ENCODE measurements around the gene PAQR4.
"Not testable (repeated sequence)": the region's sequence is repeated elsewhere in the genome, so short reads cannot be mapped to it uniquely, and the experiment has no call there.

The PAQR4 gene

GRCh38 chr16:2968738-2969544 lies at the start of gene PAQR4:
TSS of gene PAQR4 (plus strand) at chr16:2969348. CDS start at chr16:2969675, 327 bp downstream.
- peak; percentile 58 for DNase-seq (ENCODE audit: low read depth)

GRCh38 chr16:2919511-2920255 lies 49.5 kb upstream of the PAQR4 start:
- peak; percentile 83 for DNase-seq (ENCODE audit: low read depth)

- DNase-seq (ENCODE audit: low read depth) = no peak
Measured at GRCh38 chr16:2923481-2923880, 45.7 kb upstream of the PAQR4 start.

DNA sequence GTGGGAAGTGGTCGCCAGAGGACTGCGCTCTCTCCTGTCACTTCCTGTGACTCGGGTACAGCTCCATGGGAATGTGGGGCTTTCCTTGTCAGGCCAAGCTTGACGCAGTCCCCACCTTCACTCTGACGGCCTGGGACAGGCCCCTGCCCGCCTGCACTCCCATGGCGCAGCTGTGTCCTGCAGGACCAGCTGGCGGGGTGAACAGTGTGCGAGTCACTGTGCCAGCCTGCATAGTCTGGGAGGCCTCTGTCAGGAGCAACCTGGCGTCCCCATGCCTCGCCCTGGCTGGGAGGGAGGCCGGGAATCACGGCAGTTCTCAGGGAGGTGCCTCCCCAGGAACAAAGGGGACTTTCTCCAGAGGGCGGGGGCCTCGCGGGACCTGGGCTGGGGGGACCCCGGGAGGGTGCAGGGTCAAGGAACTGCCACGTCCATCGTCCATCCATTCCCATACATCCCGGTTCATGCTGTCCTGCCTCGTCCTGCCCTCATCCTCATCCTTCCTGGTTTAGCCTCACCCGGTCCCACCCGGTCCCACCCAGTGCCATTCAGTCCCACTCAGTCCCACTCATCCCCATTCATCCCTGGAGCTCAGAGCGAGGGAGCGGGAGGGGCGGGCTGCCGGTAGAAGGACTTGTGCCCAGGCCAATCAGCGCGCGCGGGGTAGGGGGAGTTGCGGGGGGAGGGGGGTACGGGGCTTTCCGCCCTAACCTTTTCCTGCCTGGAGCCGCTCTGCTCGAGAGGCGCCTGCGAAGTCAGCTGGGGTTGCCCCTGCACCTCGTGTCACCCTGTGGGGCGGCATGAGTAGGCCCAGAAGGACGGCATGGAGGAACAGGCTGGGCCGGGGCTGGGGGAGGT lies 44.0 kb upstream of the PAQR4 start:
- DNase-seq (ENCODE audit: low read depth) = no peak

- no peak for DNase-seq (ENCODE audit: low read depth)
Measured at GRCh38 chr16:2925951-2926649, 43.0 kb upstream of the PAQR4 start.

GRCh38 chr16:2926650-2926999 lies 42.5 kb upstream of the PAQR4 start:
- DNase-seq (ENCODE audit: low read depth) = no peak

- peak; percentile 76 for DNase-seq (ENCODE audit: low read depth)
Measured at GRCh38 chr16:2927010-2927646, 42.0 kb upstream of the PAQR4 start.

GRCh38 chr16:2928151-2928550 lies 41.0 kb upstream of the PAQR4 start:
- not testable (repeated sequence) for DNase-seq (ENCODE audit: low read depth)

GRCh38 chr16:2928796-2929195 lies 40.4 kb upstream of the PAQR4 start:
- no peak for DNase-seq (ENCODE audit: low read depth)

DNA sequence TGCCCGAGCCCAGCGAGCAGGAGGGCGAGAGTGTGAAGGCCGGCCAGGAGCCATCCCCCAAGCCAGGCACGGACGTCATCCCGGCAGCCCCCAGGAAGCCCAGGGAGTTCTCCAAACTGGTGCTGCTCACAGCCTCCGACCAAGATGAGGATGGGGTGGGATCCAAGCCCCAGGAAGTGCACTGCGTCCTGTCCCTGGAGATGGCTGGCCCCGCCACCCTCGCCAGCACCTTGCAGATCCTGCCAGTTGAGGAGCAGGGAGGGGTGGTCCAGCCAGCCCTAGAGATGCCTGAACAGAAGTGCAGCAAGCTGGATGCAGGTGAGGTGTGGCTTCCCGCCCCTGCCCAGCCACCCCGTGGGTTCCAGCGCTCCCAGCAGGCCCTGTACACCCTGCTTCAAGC lies 39.5 kb upstream of the PAQR4 start:
- no peak for DNase-seq (ENCODE audit: low read depth)

GRCh38 chr16:2930236-2930635 lies 38.9 kb upstream of the PAQR4 start:
- DNase-seq (ENCODE audit: low read depth) = no peak

GRCh38 chr16:2931231-2931914 lies 37.8 kb upstream of the PAQR4 start:
- DNase-seq (ENCODE audit: low read depth) = not testable (repeated sequence)

DNA sequence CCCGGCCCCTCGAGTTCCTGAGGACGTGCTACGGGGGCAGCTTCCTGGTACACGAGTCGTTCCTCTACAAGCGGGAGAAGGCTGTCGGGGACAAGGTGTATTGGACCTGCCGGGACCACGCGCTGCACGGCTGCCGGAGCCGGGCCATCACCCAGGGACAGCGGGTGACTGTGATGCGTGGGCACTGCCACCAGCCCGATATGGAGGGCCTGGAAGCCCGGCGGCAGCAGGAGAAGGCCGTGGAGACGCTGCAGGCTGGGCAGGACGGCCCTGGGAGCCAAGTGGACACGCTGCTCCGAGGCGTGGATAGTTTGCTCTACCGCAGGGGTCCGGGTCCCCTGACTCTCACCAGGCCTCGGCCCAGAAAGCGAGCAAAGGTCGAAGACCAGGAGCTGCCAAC lies 36.0 kb upstream of the PAQR4 start:
- no peak for DNase-seq (ENCODE audit: low read depth)

DNA sequence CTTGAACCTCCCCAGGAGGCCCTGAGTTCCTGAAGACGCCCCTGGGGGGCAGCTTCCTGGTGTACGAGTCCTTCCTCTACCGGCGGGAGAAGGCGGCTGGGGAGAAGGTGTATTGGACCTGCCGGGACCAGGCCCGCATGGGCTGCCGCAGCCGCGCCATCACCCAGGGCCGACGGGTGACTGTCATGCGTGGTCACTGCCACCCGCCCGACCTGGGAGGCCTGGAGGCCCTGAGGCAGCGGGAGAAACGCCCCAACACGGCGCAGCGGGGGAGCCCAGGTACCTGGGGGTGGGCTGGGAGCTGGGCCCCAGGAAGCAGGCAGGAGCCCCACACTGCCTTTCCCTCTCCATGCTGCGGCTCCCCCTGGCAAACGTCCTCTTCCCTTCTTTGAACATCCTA lies 35.4 kb upstream of the PAQR4 start:
- DNase-seq (ENCODE audit: low read depth) = no peak

DNA sequence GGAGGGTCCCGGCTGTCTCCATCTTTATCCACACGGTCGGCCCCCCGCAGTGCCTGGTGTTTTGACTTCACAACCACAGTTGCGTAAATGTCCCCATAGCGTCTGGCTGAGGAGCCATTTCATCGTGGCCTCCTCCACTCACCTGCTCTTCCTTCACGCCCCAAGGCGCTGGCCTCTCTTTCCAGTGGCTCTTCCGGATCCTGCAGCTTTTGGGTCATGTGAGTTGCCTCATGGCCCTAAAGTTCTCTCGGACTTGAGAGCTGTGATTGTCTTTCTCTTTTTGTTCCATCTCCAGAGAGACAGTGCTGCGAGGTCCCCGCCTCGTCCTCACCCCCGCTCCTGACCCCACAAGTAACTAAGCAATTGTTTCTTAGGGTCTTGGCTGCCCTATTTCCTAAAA lies 34.7 kb upstream of the PAQR4 start:
- DNase-seq (ENCODE audit: low read depth) = no peak

DNA sequence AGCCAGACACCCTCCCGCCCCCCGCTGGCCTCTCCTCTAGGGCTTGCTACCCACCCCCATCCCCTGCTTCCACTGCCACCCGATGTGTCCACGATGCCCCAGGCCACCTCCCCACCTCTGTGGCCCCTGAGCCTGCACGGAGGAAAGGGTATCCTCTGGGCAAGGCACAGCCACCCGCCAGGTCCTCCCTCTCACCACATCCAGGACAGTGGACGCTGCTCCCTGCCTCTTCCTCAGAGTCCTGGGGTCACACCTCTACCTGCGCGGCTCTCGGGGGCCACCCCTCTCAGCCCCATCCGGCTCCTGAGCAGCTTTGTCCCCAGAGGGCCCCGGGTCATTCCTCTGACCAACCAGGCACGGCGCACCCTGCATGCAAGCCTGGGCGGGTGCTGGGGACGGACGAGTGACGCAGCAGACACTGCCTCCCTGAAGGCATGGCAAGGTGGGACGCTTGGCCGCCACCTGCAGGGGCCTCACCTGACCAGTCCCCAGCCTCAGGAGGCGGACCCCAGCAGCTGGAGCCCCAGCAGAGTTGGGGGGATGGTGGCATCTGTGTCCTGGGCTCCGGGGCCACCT lies 32.6 kb upstream of the PAQR4 start:
- no peak for DNase-seq (ENCODE audit: low read depth)

GRCh38 chr16:2937170-2937569 lies 32.0 kb upstream of the PAQR4 start:
- no peak for DNase-seq (ENCODE audit: low read depth)

GRCh38 chr16:2938206-2938605 lies 30.9 kb upstream of the PAQR4 start:
- no peak for DNase-seq (ENCODE audit: low read depth)

GRCh38 chr16:2939968-2940367 lies 29.2 kb upstream of the PAQR4 start:
- no peak for DNase-seq (ENCODE audit: low read depth)

- no peak for DNase-seq (ENCODE audit: low read depth)
Measured at GRCh38 chr16:2942045-2942444, 27.1 kb upstream of the PAQR4 start.

Measured in stromal cell of bone marrow (primary cell).